ENCODE measurements around the gene CLEC11A.

CLEC11A gene

GRCh38 chr19:50720921-50721381 is 2.2 kb upstream of the CLEC11A start:
- Histone ChIP-seq H3K27ac (ENCODE audit: low read depth, low read length) (no peak overlapping the region), H3K36me3 (ENCODE audit: control insufficient read depth, insufficient read depth, low read length) (no peaks in the 10 kb centered on the region), H3K4me3 (ENCODE audit: low read length) (no peak overlapping the region), H3K9ac (ENCODE audit: low read length) (no peak overlapping the region), H3K27me3 (ENCODE audit: control insufficient read depth, insufficient read depth, low read length) (peaks cover 5% of the 10 kb centered on the region), H3K4me1 (ENCODE audit: control insufficient read depth, insufficient read depth, low read length) (no peaks in the 10 kb centered on the region)

- Histone ChIP-seq H3K36me3 (ENCODE audit: control insufficient read depth, insufficient read depth, low read length) (no peaks in the 10 kb centered on the region), H3K9ac (ENCODE audit: low read length) (no peak overlapping the region), H3K4me1 (ENCODE audit: control insufficient read depth, insufficient read depth, low read length) (no peaks in the 10 kb centered on the region), H3K27ac (ENCODE audit: low read depth, low read length) (no peak overlapping the region), H3K27me3 (ENCODE audit: control insufficient read depth, insufficient read depth, low read length) (peaks cover 5% of the 10 kb centered on the region), H3K4me3 (ENCODE audit: low read length) (no peak overlapping the region)
Observed at GRCh38 chr19:50721441-50722137, 1.6 kb upstream of the CLEC11A start.

- Histone ChIP-seq H3K4me1 (ENCODE audit: control insufficient read depth, insufficient read depth, low read length) (no peaks in the 10 kb centered on the region), H3K36me3 (ENCODE audit: control insufficient read depth, insufficient read depth, low read length) (no peaks in the 10 kb centered on the region), H3K27me3 (ENCODE audit: control insufficient read depth, insufficient read depth, low read length) (peaks cover 1% of the 10 kb centered on the region), H3K9ac (ENCODE audit: low read length) (no peak overlapping the region), H3K4me3 (ENCODE audit: low read length) (peak overlapping the region; percentile 17), H3K27ac (ENCODE audit: low read depth, low read length) (no peak overlapping the region)
Observed at GRCh38 chr19:50722201-50723013, 757 bp upstream of the CLEC11A start.

- Histone ChIP-seq H3K27me3 (ENCODE audit: control insufficient read depth, insufficient read depth, low read length) (peaks cover 6% of the 10 kb centered on the region), H3K4me3 (ENCODE audit: low read length) (peak overlapping the region; percentile 63), H3K27ac (ENCODE audit: low read depth, low read length) (no peak overlapping the region), H3K9ac (ENCODE audit: low read length) (peak overlapping the region; percentile 13), H3K36me3 (ENCODE audit: control insufficient read depth, insufficient read depth, low read length) (no peaks in the 10 kb centered on the region), H3K4me1 (ENCODE audit: control insufficient read depth, insufficient read depth, low read length) (no peaks in the 10 kb centered on the region)
Observed at GRCh38 chr19:50723735-50724521, 764 bp downstream of the CLEC11A start.

GRCh38 chr19:50724522-50725217 is 1.5 kb downstream of the CLEC11A start:
- peak overlapping the region; percentile 23 for H3K27ac ChIP-seq (ENCODE audit: low read depth, low read length)
- H3K9ac ChIP-seq (ENCODE audit: low read length), result peak overlapping the region; percentile 21
- peaks cover 6% of the 10 kb centered on the region for H3K27me3 ChIP-seq (ENCODE audit: control insufficient read depth, insufficient read depth, low read length)

GRCh38 chr19:50725218-50725910 is 2.2 kb downstream of the CLEC11A start:
- peaks cover 6% of the 10 kb centered on the region for H3K27me3 ChIP-seq (ENCODE audit: control insufficient read depth, insufficient read depth, low read length)
- no peaks in the 10 kb centered on the region for H3K4me1 ChIP-seq (ENCODE audit: control insufficient read depth, insufficient read depth, low read length)
- no peaks in the 10 kb centered on the region for H3K36me3 ChIP-seq (ENCODE audit: control insufficient read depth, insufficient read depth, low read length)
- peak overlapping the region; percentile 73 for H3K4me3 ChIP-seq (ENCODE audit: low read length)
- peak overlapping the region; percentile 23 for H3K27ac ChIP-seq (ENCODE audit: low read depth, low read length)
- H3K9ac ChIP-seq (ENCODE audit: low read length), result peak overlapping the region; percentile 21

More at GRCh38 chr19:50724522-50725217, 1.5 kb downstream of the CLEC11A start:
- H3K4me1 ChIP-seq (ENCODE audit: control insufficient read depth, insufficient read depth, low read length), result no peaks in the 10 kb centered on the region
- H3K36me3 ChIP-seq (ENCODE audit: control insufficient read depth, insufficient read depth, low read length), result no peaks in the 10 kb centered on the region
- H3K4me3 ChIP-seq (ENCODE audit: low read length), result peak overlapping the region; percentile 73

GRCh38 chr19:50725911-50726230 is 2.7 kb downstream of the CLEC11A start:
- peak overlapping the region; percentile 73 for H3K4me3 ChIP-seq (ENCODE audit: low read length)
- H3K9ac ChIP-seq (ENCODE audit: low read length), result no peak overlapping the region
- H3K27me3 ChIP-seq (ENCODE audit: control insufficient read depth, insufficient read depth, low read length), result peaks cover 6% of the 10 kb centered on the region
- no peaks in the 10 kb centered on the region for H3K4me1 ChIP-seq (ENCODE audit: control insufficient read depth, insufficient read depth, low read length)
- no peaks in the 10 kb centered on the region for H3K36me3 ChIP-seq (ENCODE audit: control insufficient read depth, insufficient read depth, low read length)
- no peak overlapping the region for H3K27ac ChIP-seq (ENCODE audit: low read depth, low read length)

GRCh38 chr19:50728084-50728737 is 5.0 kb downstream of the CLEC11A start:
- H3K9ac ChIP-seq (ENCODE audit: low read length), result no peak overlapping the region
- H3K4me3 ChIP-seq (ENCODE audit: low read length), result no peak overlapping the region
- H3K27ac ChIP-seq (ENCODE audit: low read depth, low read length), result no peak overlapping the region
- H3K4me1 ChIP-seq (ENCODE audit: control insufficient read depth, insufficient read depth, low read length), result no peaks in the 10 kb centered on the region
- H3K27me3 ChIP-seq (ENCODE audit: control insufficient read depth, insufficient read depth, low read length), result peaks cover 6% of the 10 kb centered on the region
- no peaks in the 10 kb centered on the region for H3K36me3 ChIP-seq (ENCODE audit: control insufficient read depth, insufficient read depth, low read length)

- no peak overlapping the region for H3K4me3 ChIP-seq (ENCODE audit: low read length)
- no peak overlapping the region for H3K27ac ChIP-seq (ENCODE audit: low read depth, low read length)
- H3K36me3 ChIP-seq (ENCODE audit: control insufficient read depth, insufficient read depth, low read length), result no peaks in the 10 kb centered on the region
- no peak overlapping the region for H3K9ac ChIP-seq (ENCODE audit: low read length)
- H3K4me1 ChIP-seq (ENCODE audit: control insufficient read depth, insufficient read depth, low read length), result no peaks in the 10 kb centered on the region
- H3K27me3 ChIP-seq (ENCODE audit: control insufficient read depth, insufficient read depth, low read length), result peaks cover 6% of the 10 kb centered on the region
Observed at GRCh38 chr19:50729894-50730293, 6.7 kb downstream of the CLEC11A start.

GRCh38 chr19:50735869-50736268 is 12.7 kb downstream of the CLEC11A start:
- Histone ChIP-seq H3K4me1 (ENCODE audit: control insufficient read depth, insufficient read depth, low read length) (no peaks in the 10 kb centered on the region), H3K4me3 (ENCODE audit: low read length) (no peak overlapping the region), H3K9ac (ENCODE audit: low read length) (no peak overlapping the region), H3K36me3 (ENCODE audit: control insufficient read depth, insufficient read depth, low read length) (no peaks in the 10 kb centered on the region), H3K27ac (ENCODE audit: low read depth, low read length) (no peak overlapping the region), H3K27me3 (ENCODE audit: control insufficient read depth, insufficient read depth, low read length) (no peaks in the 10 kb centered on the region)

- Histone ChIP-seq H3K27ac (ENCODE audit: low read depth, low read length) (no peak overlapping the region), H3K4me3 (ENCODE audit: low read length) (no peak overlapping the region), H3K36me3 (ENCODE audit: control insufficient read depth, insufficient read depth, low read length) (no peaks in the 10 kb centered on the region), H3K27me3 (ENCODE audit: control insufficient read depth, insufficient read depth, low read length) (peaks cover under 1% of the 10 kb centered on the region), H3K4me1 (ENCODE audit: control insufficient read depth, insufficient read depth, low read length) (no peaks in the 10 kb centered on the region), H3K9ac (ENCODE audit: low read length) (no peak overlapping the region)
Observed at GRCh38 chr19:50736338-50736737, 13.2 kb downstream of the CLEC11A start.

Data from rectal smooth muscle tissue (tissue), 1 donor.